IPS-18a (cell line): ENCODE data around the gene PDE9A.

Experiments
- H3K27ac ChIP-seq: one replicate; pipeline ENCODE4 v1.5.1; 2013; ENCODE audit warnings: low read length
- H3K27me3 ChIP-seq: one replicate; pipeline ENCODE4 v1.6.1; 2013; ENCODE audit warnings: mild to moderate bottlenecking, low read length; ENCODE audit not compliant: control insufficient read depth, insufficient read depth
- H3K36me3 ChIP-seq: one replicate; pipeline ENCODE4 v1.6.1; 2013; ENCODE audit warnings: low read depth, low read length; ENCODE audit not compliant: control insufficient read depth
- H3K4me1 ChIP-seq: one replicate; pipeline ENCODE4 v1.6.1; 2013; ENCODE audit warnings: low read depth, low read length; ENCODE audit not compliant: control insufficient read depth
- H3K4me3 ChIP-seq: one replicate; pipeline ENCODE4 v1.5.1; 2013; ENCODE audit warnings: low read length
- H3K9ac ChIP-seq: one replicate; pipeline ENCODE4 v1.6.1; 2013; ENCODE audit warnings: mild to moderate bottlenecking, low read length, moderate library complexity
- H3K9me3 ChIP-seq: one replicate; pipeline ENCODE4 v1.6.1; 2013; ENCODE audit warnings: low read depth, low read length; ENCODE audit not compliant: control insufficient read depth

The PDE9A gene

DNA sequence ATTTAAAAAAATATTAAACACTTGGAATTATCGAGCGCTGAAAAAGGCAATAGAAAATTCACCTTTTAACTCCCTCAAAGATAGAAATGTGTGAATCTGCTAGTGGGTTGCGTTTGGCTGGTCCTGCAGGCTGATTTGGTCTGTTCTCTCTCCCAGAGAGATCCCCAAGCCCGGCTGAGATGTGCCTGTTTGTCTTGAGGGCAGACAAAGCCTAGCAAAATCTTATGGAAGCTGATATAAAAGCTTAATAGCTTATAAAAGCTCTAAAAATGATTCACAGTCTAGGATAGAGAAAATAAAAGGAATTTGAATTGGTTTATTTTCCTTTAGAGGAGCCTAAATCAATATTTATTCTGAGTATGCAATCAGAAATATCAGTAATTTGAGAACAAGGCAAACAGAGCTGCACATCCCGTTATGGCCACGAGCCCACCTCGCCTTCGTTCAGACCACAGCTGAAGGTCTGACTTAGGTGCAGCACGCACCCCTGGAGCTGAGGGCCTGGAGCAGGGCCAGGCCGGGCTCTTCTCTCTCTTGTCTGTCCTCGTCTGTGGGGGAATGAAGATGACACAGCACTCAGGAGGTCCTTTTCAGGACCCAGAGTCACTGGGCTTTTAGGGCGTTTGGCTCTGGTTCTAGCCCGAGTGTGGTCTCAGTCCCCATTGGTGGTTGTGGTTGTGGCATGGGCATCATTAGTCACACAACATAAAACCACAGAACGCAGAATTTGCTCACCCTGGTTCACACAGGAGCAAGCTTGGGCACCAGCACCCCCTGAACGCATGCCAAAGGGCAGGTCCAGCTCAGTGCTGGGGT lies 18.6 kb downstream of the PDE9A start:
- Histone ChIP-seq H3K4me3 (no peak overlapping the region), H3K9me3 (no peaks in the 10 kb centered on the region), H3K27me3 (no peaks in the 10 kb centered on the region), H3K36me3 (peaks cover 11% of the 10 kb centered on the region), H3K9ac (no peak overlapping the region), H3K27ac (no peak overlapping the region), H3K4me1 (peaks cover 55% of the 10 kb centered on the region)

DNA sequence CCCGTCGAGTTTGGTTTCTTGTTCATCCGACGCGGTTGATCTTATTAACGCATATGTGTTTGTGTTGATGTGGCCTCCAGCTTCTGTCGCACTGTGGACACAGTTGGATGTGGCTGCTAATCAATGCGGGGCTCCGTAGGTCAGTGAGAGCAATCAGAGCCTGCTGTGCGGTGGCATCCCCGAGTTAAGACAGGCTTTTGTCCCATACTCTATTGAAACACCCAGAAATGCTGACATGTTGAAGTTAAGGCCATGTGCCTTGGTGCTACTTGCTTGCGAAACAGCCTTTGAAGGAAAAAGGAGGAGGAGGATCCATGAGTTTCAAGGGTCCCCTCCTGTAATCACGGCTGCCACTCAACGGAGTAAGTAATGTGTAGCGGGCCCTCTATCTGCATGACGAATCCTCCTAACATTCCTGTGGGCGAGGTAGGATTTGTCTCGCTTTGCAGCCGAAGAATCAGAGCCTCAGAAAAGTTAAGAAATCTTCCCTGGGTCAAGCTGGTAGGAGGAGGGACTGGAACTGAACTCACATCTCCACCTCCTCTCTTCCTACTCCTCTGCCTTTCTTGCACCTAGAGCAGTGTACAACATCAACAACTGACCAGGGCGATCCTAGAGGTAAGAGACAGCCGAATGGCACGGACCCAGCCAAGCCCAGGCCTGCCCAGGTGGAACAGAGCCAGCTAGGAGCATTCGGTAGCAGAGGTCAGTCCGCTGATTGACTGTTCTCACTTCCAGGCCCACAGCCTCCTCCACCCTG lies 19.5 kb downstream of the PDE9A start:
- no peak overlapping the region for H3K9ac ChIP-seq
- H3K36me3 ChIP-seq: peaks cover 11% of the 10 kb centered on the region
- no peak overlapping the region for H3K27ac ChIP-seq
- H3K27me3 ChIP-seq: no peaks in the 10 kb centered on the region
- H3K9me3 ChIP-seq: no peaks in the 10 kb centered on the region
- peaks cover 51% of the 10 kb centered on the region for H3K4me1 ChIP-seq
- H3K4me3 ChIP-seq: no peak overlapping the region

DNA sequence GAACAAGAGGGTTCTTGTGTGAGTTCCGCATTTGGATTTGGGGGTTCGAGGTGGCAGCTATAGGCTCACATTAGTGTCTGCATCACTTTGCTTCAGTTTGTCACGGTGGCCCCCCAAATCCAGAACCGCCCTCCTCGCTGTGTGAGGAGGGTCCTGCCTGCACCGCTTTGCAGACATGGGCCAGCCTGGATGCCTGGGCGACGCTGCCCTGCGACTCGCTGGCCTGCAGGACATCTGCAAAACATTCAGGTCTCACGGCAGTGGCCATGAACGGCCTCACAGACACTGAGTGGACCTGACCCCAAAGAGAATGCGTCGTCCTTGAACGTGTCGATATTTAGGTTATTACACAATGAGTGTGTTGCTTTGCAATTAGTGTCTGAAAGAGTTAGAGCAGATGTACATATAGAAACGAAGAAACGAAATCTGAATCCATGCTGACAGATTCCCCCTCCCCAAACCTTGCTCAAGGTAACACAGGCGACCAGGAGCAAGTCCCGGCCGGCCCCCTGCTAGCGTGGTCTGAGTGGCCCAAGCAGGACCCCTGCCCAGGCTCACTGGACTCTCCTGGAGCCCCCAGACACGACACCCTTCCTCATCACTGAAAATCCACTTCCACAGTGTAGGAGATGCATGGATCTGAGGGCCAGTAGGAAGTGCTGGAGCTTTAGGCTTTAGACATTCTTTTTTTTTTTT lies 20.4 kb downstream of the PDE9A start:
- H3K4me3 ChIP-seq: no peak overlapping the region
- H3K27ac ChIP-seq: no peak overlapping the region
- H3K4me1 ChIP-seq: peaks cover 48% of the 10 kb centered on the region
- peaks cover 11% of the 10 kb centered on the region for H3K36me3 ChIP-seq
- no peaks in the 10 kb centered on the region for H3K9me3 ChIP-seq
- no peak overlapping the region for H3K9ac ChIP-seq
- H3K27me3 ChIP-seq: no peaks in the 10 kb centered on the region

DNA sequence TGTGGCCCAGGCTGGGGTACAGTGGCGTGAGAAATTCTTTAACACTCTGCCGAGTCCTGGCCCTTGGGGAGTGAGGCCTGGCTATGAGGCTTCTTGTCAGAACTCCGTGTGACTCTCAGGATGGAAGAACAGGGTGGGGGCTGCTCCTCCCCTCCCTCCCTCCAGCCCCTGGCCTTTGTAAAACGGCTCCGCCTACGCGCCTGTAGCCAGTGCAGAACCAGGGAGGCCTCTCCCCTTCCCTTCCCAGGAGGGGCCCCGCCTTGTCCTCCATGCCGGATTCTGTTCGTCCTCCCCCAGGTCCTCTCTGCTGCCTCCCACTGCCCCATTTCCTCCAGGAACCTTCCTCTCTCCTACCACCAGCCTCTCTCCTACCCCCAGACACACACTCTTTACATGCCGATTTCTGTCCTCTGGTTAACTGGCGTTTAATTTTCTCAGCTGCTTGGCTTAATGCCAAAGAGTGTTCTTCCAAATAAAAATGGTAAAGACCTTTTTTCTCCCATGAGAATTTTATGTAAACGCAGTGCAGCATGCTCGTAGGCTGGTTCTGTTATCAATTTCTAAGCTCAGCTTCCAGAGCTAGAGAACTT lies 21.0 kb downstream of the PDE9A start:
- Histone ChIP-seq H3K9ac (no peak overlapping the region), H3K36me3 (peaks cover 11% of the 10 kb centered on the region), H3K27ac (no peak overlapping the region), H3K4me1 (peaks cover 44% of the 10 kb centered on the region), H3K4me3 (peak overlapping the region; percentile 14), H3K9me3 (no peaks in the 10 kb centered on the region), H3K27me3 (no peaks in the 10 kb centered on the region)

DNA sequence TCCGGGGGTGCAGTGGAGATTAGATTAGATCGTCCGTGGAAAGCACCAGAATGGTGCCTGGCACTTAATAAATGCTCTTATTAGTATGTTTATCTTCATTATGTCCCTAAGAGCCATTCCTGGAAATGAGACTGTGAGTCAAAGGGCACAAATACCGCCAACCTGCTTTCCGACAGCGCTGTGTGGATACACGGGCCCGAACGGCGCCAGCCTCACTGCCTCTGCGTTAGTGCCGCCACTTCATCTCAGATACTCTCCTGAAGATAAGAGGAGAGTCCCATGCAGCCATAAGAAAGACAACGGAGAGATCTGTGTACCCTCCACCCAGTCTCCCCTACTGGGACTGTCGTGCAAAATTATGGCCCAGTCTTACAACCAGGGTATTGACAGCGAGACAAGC lies 22.0 kb downstream of the PDE9A start:
- Histone ChIP-seq H3K36me3 (peaks cover 3% of the 10 kb centered on the region), H3K27me3 (no peaks in the 10 kb centered on the region), H3K27ac (no peak overlapping the region), H3K4me1 (peaks cover 42% of the 10 kb centered on the region), H3K9ac (no peak overlapping the region), H3K9me3 (no peaks in the 10 kb centered on the region), H3K4me3 (no peak overlapping the region)

DNA sequence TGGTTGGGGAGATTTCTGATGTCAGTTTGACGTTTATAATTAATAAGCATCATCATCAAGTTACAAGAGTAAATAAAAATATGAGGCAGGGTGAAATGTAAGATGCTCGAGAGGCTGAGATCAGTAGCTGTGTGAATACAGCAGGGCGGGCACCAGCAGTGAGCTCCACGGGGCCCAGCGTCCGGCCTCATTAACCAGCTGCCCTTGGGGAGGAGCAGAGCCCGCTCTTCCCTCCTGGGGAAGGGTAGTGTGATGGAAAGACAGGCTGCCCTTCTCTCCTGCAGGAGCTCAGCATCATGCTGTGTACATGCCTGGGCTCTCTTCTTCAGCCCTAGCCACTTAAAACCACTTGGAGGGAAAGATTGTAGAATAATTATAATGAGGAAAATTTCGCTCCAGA lies 23.4 kb downstream of the PDE9A start:
- Histone ChIP-seq H3K27ac (no peak overlapping the region), H3K9me3 (no peaks in the 10 kb centered on the region), H3K27me3 (no peaks in the 10 kb centered on the region), H3K36me3 (no peaks in the 10 kb centered on the region), H3K4me1 (peaks cover 42% of the 10 kb centered on the region), H3K9ac (no peak overlapping the region), H3K4me3 (no peak overlapping the region)

DNA sequence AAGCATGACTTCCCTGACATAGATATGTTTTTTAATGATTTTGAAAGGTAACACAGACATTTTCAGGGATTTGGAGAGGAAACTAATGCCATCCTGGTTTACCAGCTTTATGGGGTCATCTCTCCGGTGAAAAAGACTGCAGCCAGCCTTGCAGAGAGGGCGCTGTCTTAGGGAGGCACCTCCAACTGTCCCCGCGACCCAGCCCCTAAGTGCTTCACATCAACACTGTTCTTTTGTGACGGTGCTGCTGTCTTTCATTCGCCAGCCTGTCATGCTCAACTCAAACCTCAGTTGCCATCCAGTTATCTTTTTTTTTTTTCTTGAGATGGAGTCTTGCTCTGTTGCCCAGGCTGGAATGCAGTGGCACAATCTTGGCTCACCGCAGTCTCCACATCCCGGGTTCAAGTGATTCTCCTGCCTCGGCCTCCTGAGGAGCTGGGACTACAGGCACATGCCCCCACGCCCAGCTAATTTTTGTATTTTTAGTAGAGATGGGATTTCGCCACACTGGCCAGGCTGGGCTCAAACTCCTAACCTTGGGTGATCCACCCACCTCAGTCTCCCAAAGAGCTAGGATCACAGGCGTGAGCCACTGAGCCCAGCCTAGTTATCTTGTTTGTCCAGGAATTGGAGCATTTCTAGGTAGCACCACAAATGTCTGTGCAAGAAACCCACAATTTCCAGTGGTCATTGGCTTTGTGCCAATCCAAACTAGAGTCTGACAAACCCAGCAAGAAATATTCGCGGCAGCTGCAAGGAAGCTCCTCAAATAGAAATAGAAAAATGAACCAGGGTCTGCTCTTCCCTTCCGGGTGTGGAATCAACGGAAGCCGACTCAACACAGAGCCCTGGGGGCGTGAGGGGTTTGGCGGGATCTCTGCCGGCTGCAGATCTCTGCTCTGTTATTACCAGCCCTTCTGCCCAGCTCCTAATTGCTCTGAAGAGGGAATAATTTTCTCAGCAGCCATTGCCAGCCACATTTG lies 24.2 kb downstream of the PDE9A start:
- no peak overlapping the region for H3K9ac ChIP-seq
- H3K4me1 ChIP-seq: peaks cover 34% of the 10 kb centered on the region
- no peaks in the 10 kb centered on the region for H3K9me3 ChIP-seq
- H3K4me3 ChIP-seq: no peak overlapping the region
- no peak overlapping the region for H3K27ac ChIP-seq
- no peaks in the 10 kb centered on the region for H3K36me3 ChIP-seq
- H3K27me3 ChIP-seq: no peaks in the 10 kb centered on the region

DNA sequence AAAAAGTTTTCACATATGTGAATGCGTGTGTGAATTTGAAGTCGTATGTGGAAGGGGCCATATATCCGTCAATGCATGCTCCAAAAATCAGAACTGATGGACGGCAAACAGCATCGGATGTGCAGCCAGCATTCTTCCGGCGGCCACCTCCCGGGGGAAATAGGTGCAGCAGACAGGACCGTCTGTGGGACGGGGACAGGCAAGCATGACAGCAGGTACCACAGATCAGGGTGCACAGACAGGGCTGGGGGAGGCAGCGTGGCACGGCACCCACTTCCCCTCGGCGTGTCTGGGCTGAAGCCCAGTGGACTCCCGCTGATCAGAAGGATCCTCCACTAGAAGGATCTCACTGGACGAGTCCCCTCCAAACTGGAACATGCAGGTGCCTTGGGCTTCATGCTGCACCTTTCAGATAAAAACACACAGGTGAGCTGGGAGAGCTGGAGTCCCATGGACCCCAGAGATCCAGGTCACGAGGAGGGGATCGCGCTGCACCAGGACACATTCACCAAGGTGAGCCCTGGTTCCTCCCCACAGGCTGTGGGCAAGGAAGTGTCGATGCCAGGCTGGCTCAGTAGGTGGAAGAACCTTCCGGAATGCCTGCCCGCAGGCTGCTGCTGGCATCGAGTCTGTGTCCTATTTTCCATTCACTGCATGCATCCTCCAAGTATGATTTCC lies 25.3 kb downstream of the PDE9A start:
- Histone ChIP-seq H3K9me3 (no peaks in the 10 kb centered on the region), H3K4me1 (peaks cover 23% of the 10 kb centered on the region), H3K4me3 (no peak overlapping the region), H3K27me3 (no peaks in the 10 kb centered on the region), H3K36me3 (no peaks in the 10 kb centered on the region), H3K27ac (no peak overlapping the region), H3K9ac (no peak overlapping the region)

DNA sequence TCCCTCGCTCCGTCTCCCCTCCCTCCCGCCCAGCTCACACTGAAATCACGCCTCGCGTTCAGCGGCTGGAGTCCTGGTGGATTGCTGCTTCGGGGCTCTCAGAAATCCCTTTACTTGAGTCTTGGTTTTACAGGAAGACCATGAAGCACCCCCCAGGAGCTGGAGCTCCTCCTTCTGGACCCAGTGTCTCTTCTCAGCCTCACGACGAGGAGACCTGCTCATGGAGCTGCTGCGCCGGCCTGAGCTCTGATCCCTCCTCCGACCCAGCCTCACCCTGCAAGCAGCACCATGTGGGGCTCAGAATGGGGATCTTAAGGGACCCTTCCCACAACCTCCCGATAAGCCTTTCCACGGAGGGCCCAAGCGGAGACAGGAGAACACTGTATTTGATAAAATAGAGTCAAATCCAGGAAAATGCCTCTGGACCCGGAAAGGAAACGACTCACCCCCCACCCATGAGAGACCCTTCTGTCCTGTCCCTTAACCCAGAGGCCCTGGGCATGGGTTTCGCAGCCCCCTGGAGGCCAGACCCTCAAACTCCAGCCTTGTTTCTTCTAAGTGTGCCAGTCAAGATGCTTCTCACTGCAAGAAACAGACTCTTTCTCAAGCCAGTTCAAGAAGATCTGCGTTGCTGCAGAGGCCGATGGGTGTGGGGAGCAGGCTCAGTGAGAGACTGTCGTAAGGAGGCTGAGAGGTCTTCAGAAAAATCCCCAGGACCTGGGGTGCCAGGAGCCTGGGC lies 26.1 kb downstream of the PDE9A start:
- Histone ChIP-seq H3K27ac (no peak overlapping the region), H3K9ac (no peak overlapping the region), H3K4me1 (peaks cover 18% of the 10 kb centered on the region), H3K36me3 (no peaks in the 10 kb centered on the region), H3K9me3 (no peaks in the 10 kb centered on the region), H3K27me3 (no peaks in the 10 kb centered on the region), H3K4me3 (no peak overlapping the region)

DNA sequence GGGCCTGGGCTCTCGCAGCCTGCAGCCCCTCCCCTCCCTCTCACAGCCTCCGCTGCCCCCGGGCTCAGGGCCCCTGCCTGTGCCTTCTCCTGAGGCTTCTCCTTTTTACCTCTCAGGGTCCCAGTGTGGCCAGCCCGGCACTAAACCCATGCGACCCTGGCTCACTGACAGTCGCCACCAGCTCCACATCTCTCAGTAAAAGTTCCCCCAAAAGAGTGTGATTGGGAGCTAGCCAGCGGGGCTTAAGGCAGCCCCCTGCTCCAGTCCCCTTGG lies 26.6 kb downstream of the PDE9A start:
- H3K36me3 ChIP-seq: no peaks in the 10 kb centered on the region
- no peaks in the 10 kb centered on the region for H3K9me3 ChIP-seq
- no peak overlapping the region for H3K27ac ChIP-seq
- no peaks in the 10 kb centered on the region for H3K27me3 ChIP-seq
- H3K4me3 ChIP-seq: no peak overlapping the region
- peaks cover 13% of the 10 kb centered on the region for H3K4me1 ChIP-seq
- no peak overlapping the region for H3K9ac ChIP-seq
